MM.1S (cell line): Measurements from ENCODE around the gene SORL1.
A peak's percentile ranks its signal among the peaks of the same experiment; 100 is the strongest.

Experiments used
- DNase-seq: peaks from one replicate; pipeline ENCODE4 v3.0.0-alpha.2; 2015
- H2AFZ ChIP-seq: fragments of 300-600 bp; sonication (generic); 2 replicates; pipeline ENCODE4 v1.6.0; 2016; ENCODE audit warnings: antibody characterized with exemption, low read length
- H3F3A ChIP-seq: fragments of 300-600 bp; sonication (generic); 2 replicates; pipeline ENCODE4 v1.6.1; 2016; ENCODE audit warnings: mild to moderate bottlenecking, antibody characterized with exemption, low read length, moderate library complexity, mixed read lengths; ENCODE audit not compliant: insufficient read depth
- H3K27ac ChIP-seq: fragments of 300-600 bp; sonication (generic); 2 replicates; pipeline ENCODE4 v1.5.1; 2016; ENCODE audit warnings: mild to moderate bottlenecking, low read length
- H3K27me3 ChIP-seq: fragments of 300-600 bp; sonication (generic); replicated peaks from 2 replicates; pipeline ENCODE4 v1.6.0; 2016; ENCODE audit warnings: low read length; ENCODE audit not compliant: insufficient read depth
- H3K36me3 ChIP-seq: fragments of 300-600 bp; sonication (generic); replicated peaks from 2 replicates; pipeline ENCODE4 v1.6.1; 2016; ENCODE audit warnings: mild to moderate bottlenecking, low read length, mixed read lengths; ENCODE audit not compliant: insufficient read depth
- H3K4me1 ChIP-seq: fragments of 300-600 bp; sonication (generic); 2 replicates; pipeline ENCODE4 v1.6.1; 2016; ENCODE audit warnings: low read length, mixed read lengths
- H3K4me2 ChIP-seq: fragments of 300-600 bp; sonication (generic); 2 replicates; pipeline ENCODE4 v1.6.0; 2016; ENCODE audit warnings: low read depth, low read length
- H3K4me3 ChIP-seq: fragments of 300-600 bp; sonication (generic); 2 replicates; pipeline ENCODE4 v1.5.1; 2016; ENCODE audit warnings: low read length, mixed read lengths
- H3K79me2 ChIP-seq: fragments of 300-600 bp; sonication (generic); 2 replicates; pipeline ENCODE4 v1.6.1; 2016; ENCODE audit warnings: mixed run types, low read length, mixed read lengths
- H3K9ac ChIP-seq: fragments of 300-600 bp; sonication (generic); 2 replicates; pipeline ENCODE4 v1.6.1; 2016; ENCODE audit warnings: low read length, mixed read lengths
- H3K9me2 ChIP-seq: fragments of 300-600 bp; sonication (generic); replicated peaks from 2 replicates; pipeline ENCODE4 v1.6.1; 2016; ENCODE audit warnings: mild to moderate bottlenecking, low read length, mixed read lengths; ENCODE audit not compliant: insufficient read depth
- H3K9me3 ChIP-seq: fragments of 300-600 bp; sonication (generic); replicated peaks from 2 replicates; pipeline ENCODE4 v1.6.1; 2016; ENCODE audit warnings: mild to moderate bottlenecking, low read length, mixed read lengths; ENCODE audit not compliant: insufficient read depth
- H4K20me1 ChIP-seq: fragments of 300-600 bp; sonication (generic); 2 replicates; pipeline ENCODE4 v1.6.1; 2016; ENCODE audit warnings: mild to moderate bottlenecking, low read length, moderate library complexity, mixed read lengths; ENCODE audit not compliant: insufficient read depth
- CTCF ChIP-seq: fragments of 300-600 bp; sonication (generic); IDR thresholded peaks from 2 replicates; pipeline ENCODE4 v1.5.1; 2016; ENCODE audit warnings: antibody characterized with exemption, low read length, mixed read lengths
- EZH2 ChIP-seq: fragments of 300-600 bp; sonication (generic); optimal IDR thresholded peaks from 2 replicates; pipeline ENCODE3; 2017; ENCODE audit warnings: low read depth, mild to moderate bottlenecking, antibody characterized with exemption, low read length, mixed read lengths
- EZH2phosphoT487 ChIP-seq: fragments of 300-600 bp; sonication (generic); IDR thresholded peaks from 2 replicates; pipeline ENCODE4 v1.6.1; 2018; ENCODE audit warnings: antibody characterized with exemption, low read length

The SORL1 gene

GRCh38 chr11:121589946-121590537, 137.9 kb downstream of the SORL1 start:
- H3K36me3 ChIP-seq, result no peaks in the 10 kb centered on the region
- H3K4me1 ChIP-seq, result no peaks in the 10 kb centered on the region

GRCh38 chr11:121590772-121591404, 138.8 kb downstream of the SORL1 start:
- Histone ChIP-seq H4K20me1 (no peaks in the 10 kb centered on the region), H3F3A (no peaks in the 10 kb centered on the region), H3K36me3 (no peaks in the 10 kb centered on the region), H3K9ac (no peak overlapping the region), H3K4me1 (no peaks in the 10 kb centered on the region), H3K4me3 (no peak overlapping the region), H3K9me3 (no peaks in the 10 kb centered on the region), H3K79me2 (no peaks in the 10 kb centered on the region), H3K9me2 (no peaks in the 10 kb centered on the region), H3K27ac (no peak overlapping the region), H2AFZ (no peak overlapping the region), H3K27me3 (no peaks in the 10 kb centered on the region), H3K4me2 (no peak overlapping the region)
- TF ChIP-seq EZH2 (no peak), CTCF (no peak), EZH2phosphoT487 (no peak)
- DNase-seq, result no peak

More at GRCh38 chr11:121589946-121590537, 137.9 kb downstream of the SORL1 start:
- Histone ChIP-seq H2AFZ (no peak overlapping the region), H3K9me2 (no peaks in the 10 kb centered on the region), H3F3A (no peaks in the 10 kb centered on the region), H3K4me3 (no peak overlapping the region), H3K4me2 (no peak overlapping the region), H3K9me3 (no peaks in the 10 kb centered on the region), H3K27ac (no peak overlapping the region), H4K20me1 (no peaks in the 10 kb centered on the region), H3K79me2 (no peaks in the 10 kb centered on the region), H3K9ac (no peak overlapping the region), H3K27me3 (no peaks in the 10 kb centered on the region)
- TF ChIP-seq EZH2phosphoT487, result no peak
- TF ChIP-seq CTCF, result no peak
- TF ChIP-seq EZH2, result no peak
- DNase-seq, result no peak

- H4K20me1 ChIP-seq, result no peaks in the 10 kb centered on the region
- no peaks in the 10 kb centered on the region for H3K27me3 ChIP-seq
- no peak overlapping the region for H3K9ac ChIP-seq
- no peak overlapping the region for H3K4me3 ChIP-seq
- no peak overlapping the region for H3K27ac ChIP-seq
- DNase-seq, result peak; percentile 68
- no peak overlapping the region for H2AFZ ChIP-seq
- no peak overlapping the region for H3K4me2 ChIP-seq
- no peaks in the 10 kb centered on the region for H3K9me3 ChIP-seq
- no peaks in the 10 kb centered on the region for H3K79me2 ChIP-seq
- no peaks in the 10 kb centered on the region for H3K9me2 ChIP-seq
- no peaks in the 10 kb centered on the region for H3F3A ChIP-seq
- H3K36me3 ChIP-seq, result no peaks in the 10 kb centered on the region
- H3K4me1 ChIP-seq, result no peaks in the 10 kb centered on the region
- TF ChIP-seq EZH2, result no peak
- peak; percentile 84 for TF ChIP-seq CTCF
- no peak for TF ChIP-seq EZH2phosphoT487
These were observed 139.4 kb downstream of the SORL1 start for GRCh38 chr11:121591405-121592033.
